AG04450 (cell line): Measurements from ENCODE around the gene PRKAB2. TPM values are rescaled to one million over a fixed set of nuclear protein-coding genes. Genes with fewer than 3 reads are reported as not detected.
"Not testable (repeated sequence)": the region's sequence is repeated elsewhere in the genome, so short reads cannot be mapped to it uniquely, and the experiment has no call there.

ENCODE experiments used
- CTCF ChIA-PET: fragments of 300-600, 350-600 bp; formaldehyde crosslinking; extraction: SDS; loops from one replicate; lab custom pipeline; 2022; ENCODE audit warnings: antibody characterized with exemption, inconsistent platforms; lab: Charles Lee
- POLR2A ChIA-PET: fragments of 350-600 bp; formaldehyde crosslinking; extraction: SDS; loops from one replicate; lab custom pipeline; 2021; ENCODE audit warnings: antibody characterized with exemption, inconsistent platforms; lab: Yijun Ruan, JAX
- DNase-seq: peaks from one replicate; pipeline ENCODE4 v3.0.0-alpha.2; 2011; ENCODE audit warnings: low read depth, low spot score
- H3K27ac ChIP-seq: one replicate; pipeline ENCODE4 v1.5.1; 2012; ENCODE audit warnings: low read depth, low read length, control low read depth
- H3K27me3 ChIP-seq: one replicate; pipeline ENCODE4 v1.6.0; 2012; ENCODE audit warnings: low read length; ENCODE audit not compliant: control insufficient read depth, insufficient read depth
- H3K4me3 ChIP-seq: 2 replicates; pipeline ENCODE4 v1.5.1; 2011; ENCODE audit warnings: mild to moderate bottlenecking, low read depth, low read length, control low read depth
- H3K9me3 ChIP-seq: 2 replicates; pipeline ENCODE4 v1.5.1; 2012; ENCODE audit warnings: low read length; ENCODE audit not compliant: control insufficient read depth, insufficient read depth
- polyA plus RNA-seq: library from polyadenylated mRNA; depleted of rRNA; stranded (reverse); fragments of >200 nt; gene quantifications from 2 replicates; pipeline ENCODE4 v1.2.3, GENCODE V29; 2011
- TF ChIP-seq, protein P1 (sequence below): IDR thresholded peaks from 2 replicates; pipeline ENCODE4 v1.5.1; 2011; ENCODE audit warnings: low read depth, low read length, control low read depth, inconsistent platforms

PRKAB2 gene
- polyA plus RNA-seq, 1 experiment: 28.1 TPM

DNA sequence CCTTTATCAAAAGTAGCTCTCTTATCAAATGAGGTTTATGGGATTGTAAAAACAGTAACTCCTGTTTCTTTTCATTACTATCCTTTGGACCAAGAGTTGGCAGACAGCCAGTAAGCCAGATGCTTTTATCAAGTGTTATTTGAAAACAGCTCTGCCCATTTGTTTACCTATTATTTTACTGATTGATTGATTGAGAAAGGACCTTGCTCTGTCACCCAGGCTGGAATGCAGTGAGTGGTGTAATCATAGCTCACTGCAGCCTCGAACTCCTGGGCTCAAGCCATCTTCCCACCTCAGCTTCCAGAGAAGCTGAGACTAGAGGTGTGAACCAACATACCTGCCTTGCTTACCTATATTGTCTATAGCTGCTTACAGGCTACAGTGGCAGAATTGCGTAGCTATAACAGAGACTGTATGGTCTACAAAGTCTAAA, 3.6 kb downstream of the PRKAB2 start:
- no peak overlapping the region for H3K27ac ChIP-seq
- ChIA-PET CTCF (interaction anchor here (0.6 to 4.2 kb wide), 4 partner anchors 57 to 140 kb away, joined by 3 to 36 read pairs (median 4); partner anchors contain the start of genes CHD1L and FMO5), POLR2A (interaction anchor here (0.7 to 2.3 kb wide), 2 partner anchors 55 to 84 kb away, joined by 3 to 10 read pairs; no protein-coding TSS in a partner anchor)

DNA sequence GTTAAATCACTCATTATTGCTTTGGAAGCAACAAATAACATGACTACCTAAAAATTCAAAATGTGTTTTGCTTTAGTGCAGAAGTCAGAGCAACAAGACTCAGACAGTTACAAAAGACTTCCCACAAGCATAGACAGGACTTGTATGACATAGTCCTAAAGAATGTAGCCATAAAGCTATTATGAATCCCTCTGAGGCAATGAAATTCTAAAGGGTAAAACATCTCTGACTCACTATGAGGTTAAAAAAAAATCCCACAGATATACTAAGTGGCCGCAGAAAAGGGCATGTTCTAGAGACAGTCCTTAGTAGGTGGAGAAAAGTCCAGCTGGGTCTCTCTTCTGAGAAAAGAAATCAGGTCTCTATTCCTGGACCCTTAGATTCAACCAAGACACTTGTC, 4.9 kb downstream of the PRKAB2 start:
- peak; percentile 76 for DNase-seq
- TF ChIP-seq, protein P1, sequence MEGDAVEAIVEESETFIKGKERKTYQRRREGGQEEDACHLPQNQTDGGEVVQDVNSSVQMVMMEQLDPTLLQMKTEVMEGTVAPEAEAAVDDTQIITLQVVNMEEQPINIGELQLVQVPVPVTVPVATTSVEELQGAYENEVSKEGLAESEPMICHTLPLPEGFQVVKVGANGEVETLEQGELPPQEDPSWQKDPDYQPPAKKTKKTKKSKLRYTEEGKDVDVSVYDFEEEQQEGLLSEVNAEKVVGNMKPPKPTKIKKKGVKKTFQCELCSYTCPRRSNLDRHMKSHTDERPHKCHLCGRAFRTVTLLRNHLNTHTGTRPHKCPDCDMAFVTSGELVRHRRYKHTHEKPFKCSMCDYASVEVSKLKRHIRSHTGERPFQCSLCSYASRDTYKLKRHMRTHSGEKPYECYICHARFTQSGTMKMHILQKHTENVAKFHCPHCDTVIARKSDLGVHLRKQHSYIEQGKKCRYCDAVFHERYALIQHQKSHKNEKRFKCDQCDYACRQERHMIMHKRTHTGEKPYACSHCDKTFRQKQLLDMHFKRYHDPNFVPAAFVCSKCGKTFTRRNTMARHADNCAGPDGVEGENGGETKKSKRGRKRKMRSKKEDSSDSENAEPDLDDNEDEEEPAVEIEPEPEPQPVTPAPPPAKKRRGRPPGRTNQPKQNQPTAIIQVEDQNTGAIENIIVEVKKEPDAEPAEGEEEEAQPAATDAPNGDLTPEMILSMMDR: no peak
- Histone ChIP-seq H3K27me3 (no peaks in the 10 kb centered on the region), H3K27ac (peak overlapping the region; percentile 90), H3K4me3 (no peak overlapping the region), H3K9me3 (no peaks in the 10 kb centered on the region; the same call in 1 of the 2 replicates)
- POLR2A ChIA-PET: interaction anchor here (2.3 kb wide), 1 partner anchor 83 kb away, joined by 10 read pairs; no protein-coding TSS in a partner anchor
- CTCF ChIA-PET: interaction anchor here (4.2 kb wide), 1 partner anchor 75 kb away, joined by 36 read pairs; the partner anchor contains the start of gene CHD1L

More for the DNA sequence above, 3.6 kb downstream of the PRKAB2 start:
- H3K27me3 ChIP-seq: no peaks in the 10 kb centered on the region
- DNase-seq: no peak
- no peak overlapping the region for H3K4me3 ChIP-seq
- H3K9me3 ChIP-seq: no peaks in the 10 kb centered on the region; the same call in 1 of the 2 replicates
- TF ChIP-seq, protein P1: no peak

DNA sequence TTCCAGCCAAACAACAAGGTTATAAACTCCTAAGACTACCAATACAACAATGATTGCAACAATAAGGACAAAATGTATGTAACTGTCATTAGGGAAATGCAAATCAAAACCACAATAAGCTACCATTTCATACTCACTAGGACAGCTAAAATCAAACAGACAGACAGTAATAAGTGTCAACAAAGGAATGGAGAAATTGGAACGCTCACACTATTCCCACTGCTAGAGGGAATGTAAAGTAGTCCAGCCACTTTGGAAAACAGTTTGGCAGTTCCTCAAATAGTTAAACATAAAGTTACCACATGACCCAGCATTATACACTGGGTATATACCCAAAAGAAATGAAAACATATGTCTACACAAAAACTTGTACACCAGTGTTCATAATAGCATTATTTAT, 9.3 kb downstream of the PRKAB2 start:
- no peak overlapping the region for H3K4me3 ChIP-seq
- ChIA-PET CTCF (interaction anchor here (2.4 kb wide), 1 partner anchor 79 kb away, joined by 8 read pairs; the partner anchor contains the start of gene CHD1L), POLR2A (no interaction called here)
- TF ChIP-seq, protein P1: no peak
- no peak for DNase-seq
- no peak overlapping the region for H3K27ac ChIP-seq
- no peaks in the 10 kb centered on the region for H3K27me3 ChIP-seq
- H3K9me3 ChIP-seq: no peaks in the 10 kb centered on the region

DNA sequence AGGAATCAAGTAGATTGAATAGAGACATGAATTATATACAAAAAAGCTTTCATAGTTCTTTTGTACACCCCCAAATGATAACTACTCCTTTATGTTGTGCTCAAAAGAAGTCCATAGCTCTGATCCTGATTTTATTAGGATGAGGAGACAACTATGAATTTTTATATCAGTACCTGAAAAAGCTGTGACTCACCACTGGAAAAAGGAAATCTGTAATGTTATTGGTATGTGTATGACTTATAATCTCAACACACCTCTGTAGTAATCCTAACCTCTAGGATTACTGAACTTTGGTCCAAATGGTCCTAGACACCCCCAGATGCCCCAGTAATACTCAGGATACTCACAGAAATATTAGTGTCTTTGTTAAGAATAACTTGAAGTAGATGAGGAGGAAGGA, 10.2 kb downstream of the PRKAB2 start:
- ChIA-PET POLR2A (no interaction called here), CTCF (interaction anchor here (2.4 kb wide), 1 partner anchor 80 kb away, joined by 8 read pairs; the partner anchor contains the start of gene CHD1L)

DNA sequence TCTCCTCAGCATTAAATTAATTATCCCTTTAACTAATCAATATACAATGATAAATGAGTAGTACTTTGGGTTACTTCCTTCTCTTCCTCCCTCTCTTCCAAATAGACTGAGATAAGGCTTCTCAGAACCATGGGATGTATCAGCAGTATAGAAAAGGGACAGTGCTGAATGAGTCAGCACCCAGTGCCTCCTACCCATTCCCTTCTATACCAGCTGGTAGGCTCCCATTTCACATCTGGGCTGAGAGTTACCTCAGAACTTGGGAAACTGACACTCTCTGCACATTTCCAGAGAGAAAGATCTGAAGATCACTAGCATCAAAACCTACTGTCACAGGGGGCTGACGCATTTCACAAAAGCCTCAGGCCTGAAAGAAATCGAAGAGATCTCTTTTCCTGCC, 15.2 kb downstream of the PRKAB2 start:
- POLR2A ChIA-PET, DNase-seq: not testable (repeated sequence)

More for the DNA sequence above, 10.2 kb downstream of the PRKAB2 start:
- H3K27ac ChIP-seq: no peak overlapping the region
- H3K9me3 ChIP-seq: no peaks in the 10 kb centered on the region
- no peak overlapping the region for H3K4me3 ChIP-seq
- DNase-seq: no peak
- TF ChIP-seq, protein P1: no peak
- no peaks in the 10 kb centered on the region for H3K27me3 ChIP-seq

More for the DNA sequence above, 15.2 kb downstream of the PRKAB2 start:
- CTCF ChIA-PET: interaction anchor here (1.7 kb wide), 1 partner anchor 16 kb away, joined by 5 read pairs; the partner anchor contains the start of gene PRKAB2
- H3K27ac ChIP-seq, H3K27me3 ChIP-seq, H3K4me3 ChIP-seq, H3K9me3 ChIP-seq: not testable (repeated sequence)
